Fibroblast of lung (primary cell): ENCODE results near the gene DCAF5. TPM values are rescaled to one million over a fixed set of nuclear protein-coding genes. Genes with fewer than 3 reads are reported as not detected.

Experiments used
- DNase-seq, 2 donors: peaks; one replicate each; pipeline versions ENCODE4 v3.0.0 to v3.0.0-alpha.2; 2010; ENCODE audit warnings: low read depth in 2 of 2
- H2AFZ ChIP-seq: 2 replicates; pipeline ENCODE4 v1.5.1; 2012; ENCODE audit warnings: low read length, control low read depth, inconsistent platforms
- H3K27ac ChIP-seq: 2 replicates; pipeline ENCODE4 v1.5.1; 2011; ENCODE audit warnings: low read length, control low read depth; ENCODE audit not compliant: insufficient read depth
- H3K27me3 ChIP-seq: 2 replicates; pipeline ENCODE4 v1.5.1; 2011; ENCODE audit warnings: mild to moderate bottlenecking, low read length; ENCODE audit not compliant: control insufficient read depth, insufficient read depth
- H3K36me3 ChIP-seq: 2 replicates; pipeline ENCODE4 v1.5.1; 2011; ENCODE audit warnings: low read length; ENCODE audit not compliant: control insufficient read depth, insufficient read depth
- H3K4me1 ChIP-seq: 2 replicates; pipeline ENCODE4 v1.5.1; 2011; ENCODE audit warnings: low read length; ENCODE audit not compliant: control insufficient read depth, insufficient read depth; ENCODE audit errors: extremely low read depth
- H3K4me2 ChIP-seq: 2 replicates; pipeline ENCODE4 v1.5.1; 2011; ENCODE audit warnings: low read length, control low read depth; ENCODE audit not compliant: insufficient read depth; ENCODE audit errors: extremely low read depth
- H3K4me3 ChIP-seq, 4 experiments: fragments of 200-600 bp in 1 of 4; sonication (generic) in 1 of 4; replicated peaks in 1 of 4; 2 replicates each; pipeline ENCODE4 v1.5.1; 2011 to 2016; ENCODE audit warnings: low read length in 4 of 4, low read depth in 3 of 4, mild to moderate bottlenecking in 3 of 4, control low read depth in 2 of 4, inconsistent platforms in 1 of 4, mixed read lengths in 1 of 4; ENCODE audit not compliant: insufficient read depth in 1 of 4; ENCODE audit errors: control extremely low read depth in 1 of 4
- H3K79me2 ChIP-seq: 2 replicates; pipeline ENCODE4 v1.5.1; 2012; ENCODE audit warnings: mild to moderate bottlenecking, low read length, inconsistent platforms; ENCODE audit not compliant: control insufficient read depth, insufficient read depth
- H3K9ac ChIP-seq: 2 replicates; pipeline ENCODE4 v1.5.1; 2011; ENCODE audit warnings: mild to moderate bottlenecking, low read length, control low read depth; ENCODE audit not compliant: insufficient read depth
- H3K9me3 ChIP-seq: 2 replicates; pipeline ENCODE4 v1.5.1; 2012; ENCODE audit warnings: low read depth, low read length; ENCODE audit not compliant: control insufficient read depth, insufficient read depth
- H4K20me1 ChIP-seq: 2 replicates; pipeline ENCODE4 v1.5.1; 2011; ENCODE audit warnings: low read length; ENCODE audit not compliant: control insufficient read depth, insufficient read depth; ENCODE audit errors: extremely low read depth
- CTCF ChIP-seq, 2 donors: IDR thresholded peaks in 1 of 2; conservative IDR thresholded peaks in 1 of 2; 1 replicate in 1 of 2; 2 replicates in 1 of 2; pipeline ENCODE4 v1.5.1; 2011 to 2012; ENCODE audit warnings: low read length in 2 of 2, control low read depth in 1 of 2, inconsistent platforms in 1 of 2, low read depth in 1 of 2, mild to moderate bottlenecking in 1 of 2
- EZH2 ChIP-seq: IDR thresholded peaks from 2 replicates; pipeline ENCODE4 v1.5.1; 2012; ENCODE audit warnings: low read length, control low read depth, mild to moderate bottlenecking; ENCODE audit errors: missing control alignments
- polyA plus RNA-seq, 2 donors: library from polyadenylated mRNA; depleted of rRNA in 1 of 2; stranded (reverse) in 1 of 2; unstranded in 1 of 2; fragments of >200 nt; gene quantifications; 2 replicates each; pipeline ENCODE4 v1.2.1, GENCODE V29; 2011 to 2012; ENCODE audit warnings: missing spikeins in 1 of 2
- total RNA-seq: library from RNA; depleted of rRNA; stranded (reverse); fragments of >200 nt; gene quantifications from 2 replicates; pipeline ENCODE4 v1.2.1, GENCODE V29; 2014

Gene DCAF5
- total and polyA plus RNA-seq, 2 donors (not counting 1 experiment from before 2014, with no cell fraction given) = 16.8 to 31.8 TPM

GRCh38 chr14:69152181-69152901 is 578 bp downstream of the DCAF5 start:
- TF ChIP-seq CTCF (conservative IDR thresholded peaks at IDR 0.05 in 1 of 2, IDR thresholded peaks at IDR 0.05 in 1 of 2; ENCODE audit: low read depth in 1 of 2, low read length in 2 of 2) (no peak), EZH2 (no peak)
- Histone ChIP-seq H3K36me3 (no peaks in the 10 kb centered on the region), H3K27me3 (no peaks in the 10 kb centered on the region), H3K9ac (peak overlapping the region; percentile 85), H4K20me1 (peaks cover 2% of the 10 kb centered on the region), H3K9me3 (no peaks in the 10 kb centered on the region), H2AFZ (peak overlapping the region; percentile 61), H3K4me1 (peaks cover 11% of the 10 kb centered on the region), H3K79me2 (peaks cover 39% of the 10 kb centered on the region), H3K27ac (peak overlapping the region; percentile 78), H3K4me2 (peak overlapping the region; percentile 68), H3K4me3 (peak overlapping the region; percentile 74 to 90 (median 88))
- peak; percentile 51 to 54 for DNase-seq

- Histone ChIP-seq H3K27ac (peak overlapping the region; percentile 78), H2AFZ (peak overlapping the region; percentile 78), H3K4me1 (peaks cover 11% of the 10 kb centered on the region), H4K20me1 (peaks cover 2% of the 10 kb centered on the region), H3K4me2 (peak overlapping the region; percentile 90), H3K9me3 (no peaks in the 10 kb centered on the region), H3K9ac (peak overlapping the region; percentile 85), H3K4me3 (peak overlapping the region; percentile 74 to 90 (median 88)), H3K36me3 (no peaks in the 10 kb centered on the region), H3K79me2 (peaks cover 42% of the 10 kb centered on the region), H3K27me3 (no peaks in the 10 kb centered on the region)
- no peak for TF ChIP-seq EZH2
- TF ChIP-seq CTCF (conservative IDR thresholded peaks at IDR 0.05 in 1 of 2, IDR thresholded peaks at IDR 0.05 in 1 of 2; ENCODE audit: low read depth in 1 of 2, low read length in 2 of 2) = peak; percentile 12 to 23
- peak; percentile 68 to 71 for DNase-seq
Measured at GRCh38 chr14:69151458-69152180, 1.3 kb downstream of the DCAF5 start.

- H4K20me1 ChIP-seq = peaks cover 2% of the 10 kb centered on the region
- H3K4me3 ChIP-seq = no peak overlapping the region
- no peak overlapping the region for H2AFZ ChIP-seq
- no peak overlapping the region for H3K27ac ChIP-seq
- TF ChIP-seq CTCF (conservative IDR thresholded peaks at IDR 0.05 in 1 of 2, IDR thresholded peaks at IDR 0.05 in 1 of 2; ENCODE audit: low read depth in 1 of 2, low read length in 2 of 2) (no peak), EZH2 (no peak)
- peak in 1 of 2 donors; percentile 20 for DNase-seq
- no peaks in the 10 kb centered on the region for H3K36me3 ChIP-seq
- peaks cover 50% of the 10 kb centered on the region for H3K79me2 ChIP-seq
- H3K27me3 ChIP-seq = no peaks in the 10 kb centered on the region
- no peak overlapping the region for H3K4me2 ChIP-seq
- no peak overlapping the region for H3K9ac ChIP-seq
- H3K4me1 ChIP-seq = peaks cover 11% of the 10 kb centered on the region
- no peaks in the 10 kb centered on the region for H3K9me3 ChIP-seq
Measured at GRCh38 chr14:69149461-69150244, 3.3 kb downstream of the DCAF5 start.
